GM19452 (cell line): Measurements from ENCODE around the gene ANAPC13.

Source experiments
- ATAC-seq: cut with Tn5 transposase; IDR thresholded peaks from one replicate; pipeline ENCODE4 v1.9.1; 2021; ENCODE audit not compliant: unreplicated experiment

The ANAPC13 gene

GRCh38 chr3:134457376-134458074, 28.3 kb downstream of the ANAPC13 start:
- no peak for ATAC-seq

DNA sequence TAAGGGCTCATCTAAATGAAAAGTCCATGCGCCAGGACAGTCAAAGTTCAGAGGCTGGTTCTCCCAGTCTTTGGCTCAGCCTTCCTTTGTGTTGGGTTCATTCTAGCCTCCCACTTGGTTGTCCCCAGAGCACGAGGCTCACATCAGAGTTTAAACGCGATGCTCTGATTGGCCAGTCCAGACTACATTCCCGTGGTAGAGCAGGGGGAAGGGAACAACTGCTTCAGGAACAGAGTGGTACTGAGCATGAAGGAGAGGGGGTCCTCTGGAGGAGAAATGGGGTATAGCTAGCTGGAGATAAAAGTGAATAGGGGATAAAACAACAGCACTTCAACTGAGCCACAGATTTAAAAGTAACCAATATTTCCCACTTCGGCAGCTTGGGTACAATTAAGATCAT, 32.2 kb downstream of the ANAPC13 start:
- ATAC-seq: no peak

DNA sequence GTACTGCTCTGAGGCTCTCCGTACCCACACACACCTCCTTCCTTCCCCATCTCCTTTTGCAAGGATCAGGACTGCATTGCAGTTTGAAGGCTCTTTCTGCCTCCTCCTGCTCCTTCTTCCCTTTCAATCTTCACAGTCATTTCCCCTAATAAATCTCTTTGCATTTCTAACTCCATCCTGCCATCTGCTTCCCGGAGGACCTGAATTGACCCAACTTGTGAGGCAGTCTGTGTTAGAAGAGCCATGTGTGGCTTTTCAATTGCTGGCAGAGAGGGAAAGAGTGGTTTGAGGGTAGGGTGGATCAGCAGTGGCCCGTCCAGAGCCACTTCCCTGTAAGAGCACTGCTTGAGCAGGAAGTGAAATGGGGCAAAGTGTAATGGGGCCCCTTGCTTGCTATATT, 35.8 kb downstream of the ANAPC13 start:
- no peak for ATAC-seq

DNA sequence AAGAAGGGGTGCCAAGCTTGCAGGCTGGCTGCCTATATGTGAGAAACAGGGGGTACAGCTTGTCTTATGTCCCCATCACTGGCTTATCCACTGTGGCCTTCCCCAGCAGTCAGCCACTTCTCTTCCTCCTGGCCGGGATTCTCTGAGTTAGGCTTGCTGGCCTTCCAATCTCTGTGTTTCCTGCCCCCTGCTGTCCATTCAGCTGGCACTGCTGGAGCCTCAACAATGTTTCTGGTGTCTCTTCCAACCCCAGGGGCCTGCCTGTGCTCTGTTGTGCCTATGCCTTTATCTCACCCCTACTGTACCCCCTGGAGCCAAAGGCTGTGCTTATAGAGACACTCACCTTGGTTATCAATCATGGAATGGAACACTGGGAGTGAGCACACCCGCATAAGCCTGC, 36.5 kb downstream of the ANAPC13 start:
- no peak for ATAC-seq

DNA sequence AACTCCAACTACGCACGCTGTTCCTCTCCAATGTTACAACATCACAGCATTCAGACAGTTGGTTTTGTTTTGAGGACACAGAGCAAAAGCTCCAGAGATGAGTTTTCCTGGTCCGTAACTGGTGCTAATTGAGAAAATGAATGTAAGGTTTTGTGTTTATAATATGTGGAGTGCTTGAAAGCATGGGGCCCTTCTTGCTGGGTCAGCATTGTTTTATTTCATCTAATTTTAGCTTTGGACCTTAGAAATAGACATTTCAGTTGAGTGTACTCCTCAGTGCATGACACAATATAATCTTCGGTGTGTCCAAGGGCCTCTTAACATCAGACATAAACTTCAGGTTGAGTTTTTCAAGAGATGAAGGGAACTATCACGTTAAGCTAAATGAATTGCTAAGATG, 37.1 kb downstream of the ANAPC13 start:
- no peak for ATAC-seq

GRCh38 chr3:134447351-134447750, 38.4 kb downstream of the ANAPC13 start:
- ATAC-seq: no peak

- ATAC-seq: no peak
Measured at GRCh38 chr3:134446800-134447199, 39.0 kb downstream of the ANAPC13 start.

DNA sequence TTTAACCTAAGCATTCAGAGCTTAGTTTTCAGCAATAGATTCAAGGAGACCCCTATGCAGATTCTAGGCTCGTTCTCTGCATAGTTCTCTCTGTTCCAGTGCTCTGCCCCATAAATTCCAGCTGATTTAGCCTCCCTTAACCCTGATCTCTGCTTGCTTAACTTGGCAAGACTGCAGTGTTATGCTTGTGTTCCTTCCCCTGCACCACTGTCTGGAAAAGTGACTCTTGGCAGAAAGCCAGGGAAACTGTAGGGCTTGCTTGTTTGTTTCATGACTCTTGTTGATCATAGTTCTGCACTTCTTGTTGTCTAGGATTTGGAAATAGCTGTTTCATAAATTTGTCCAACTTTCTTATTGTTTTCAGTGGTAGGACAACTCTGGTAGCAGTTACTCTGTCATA, 40.1 kb downstream of the ANAPC13 start:
- no peak for ATAC-seq

DNA sequence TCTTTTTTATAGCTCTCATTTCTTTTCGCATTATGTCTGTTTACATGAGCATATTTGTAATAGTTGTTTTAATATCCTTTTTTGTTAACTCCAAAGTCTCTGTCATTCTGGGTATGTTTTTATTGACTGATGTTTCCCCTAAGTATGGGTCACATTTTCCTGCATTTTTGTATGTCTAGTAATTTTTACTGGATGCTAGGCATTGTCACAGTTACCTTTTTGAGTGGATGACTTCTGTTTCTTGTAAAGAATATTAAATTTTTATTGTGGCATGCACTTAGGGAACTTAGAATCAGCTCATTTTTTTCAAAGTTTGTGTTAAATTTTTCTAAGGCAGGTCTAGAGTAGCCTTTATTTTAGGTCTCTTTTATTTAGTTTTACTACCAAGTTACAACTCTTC, 40.7 kb downstream of the ANAPC13 start:
- no peak for ATAC-seq

DNA sequence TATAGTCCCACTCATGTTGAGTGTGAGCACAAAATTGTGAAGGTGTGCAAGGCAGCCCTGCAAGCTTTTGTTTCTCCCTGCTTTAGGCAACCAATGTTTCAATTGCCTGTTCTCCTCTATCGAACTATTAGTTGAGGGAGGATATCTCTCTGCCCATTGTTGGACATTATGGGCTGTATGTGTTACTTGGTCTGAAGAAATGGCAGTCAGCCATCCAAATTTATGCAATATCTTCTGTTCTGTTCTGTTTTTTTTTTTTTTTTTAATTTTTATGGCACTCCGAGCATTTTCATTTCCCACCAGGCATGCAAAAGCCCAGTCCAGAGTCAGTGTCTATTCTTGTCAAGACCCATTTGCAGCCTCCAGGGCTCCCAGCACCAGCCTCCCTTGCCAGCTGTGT, 44.0 kb downstream of the ANAPC13 start:
- ATAC-seq: no peak

GRCh38 chr3:134441321-134441720, 44.5 kb downstream of the ANAPC13 start:
- no peak for ATAC-seq

DNA sequence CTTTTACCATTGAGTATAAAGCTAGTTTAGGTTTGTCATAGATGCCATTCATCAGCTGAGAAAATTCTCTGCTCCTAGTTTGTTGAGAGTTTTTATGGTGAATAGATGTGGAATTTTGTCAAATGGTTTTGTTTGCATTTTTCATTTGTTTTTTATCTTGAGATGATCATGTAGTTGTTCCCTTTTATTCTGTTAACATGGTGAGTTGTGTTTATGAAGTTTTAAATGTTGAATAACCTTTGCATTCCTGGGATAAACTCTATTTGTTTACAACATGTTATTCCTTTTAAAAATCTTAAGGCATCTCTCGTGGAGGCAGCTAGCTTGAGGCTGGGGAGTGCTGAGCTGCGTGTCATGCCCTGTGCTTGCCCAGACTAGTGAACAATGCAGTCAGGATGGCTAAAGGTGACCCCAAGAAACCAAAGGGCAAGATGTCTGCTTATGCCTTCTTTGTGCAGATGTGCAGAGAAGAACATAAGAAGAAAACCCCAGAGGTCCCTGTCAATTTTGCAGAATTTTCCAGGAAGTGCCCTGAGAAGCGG, 48.5 kb downstream of the ANAPC13 start:
- no peak for ATAC-seq

- ATAC-seq: no peak
Measured at GRCh38 chr3:134432236-134432635, 53.5 kb downstream of the ANAPC13 start.

GRCh38 chr3:134430950-134431445, 54.8 kb downstream of the ANAPC13 start:
- ATAC-seq: peak; percentile 56

- ATAC-seq: no peak
Measured at GRCh38 chr3:134430174-134430573, 55.6 kb downstream of the ANAPC13 start.

- no peak for ATAC-seq
Measured at GRCh38 chr3:134428401-134428800, 57.4 kb downstream of the ANAPC13 start.
